ENCODE results near the gene FAM83C.
"Not testable (repeated sequence)": the region's sequence is repeated elsewhere in the genome, so short reads cannot be mapped to it uniquely, and the experiment has no call there.

The FAM83C gene

GRCh38 chr20:35317416-35318210 is 25.4 kb upstream of the FAM83C start:
- no peak for DNase-seq

GRCh38 chr20:35316086-35316485 is 23.9 kb upstream of the FAM83C start:
- no peak for DNase-seq

DNA sequence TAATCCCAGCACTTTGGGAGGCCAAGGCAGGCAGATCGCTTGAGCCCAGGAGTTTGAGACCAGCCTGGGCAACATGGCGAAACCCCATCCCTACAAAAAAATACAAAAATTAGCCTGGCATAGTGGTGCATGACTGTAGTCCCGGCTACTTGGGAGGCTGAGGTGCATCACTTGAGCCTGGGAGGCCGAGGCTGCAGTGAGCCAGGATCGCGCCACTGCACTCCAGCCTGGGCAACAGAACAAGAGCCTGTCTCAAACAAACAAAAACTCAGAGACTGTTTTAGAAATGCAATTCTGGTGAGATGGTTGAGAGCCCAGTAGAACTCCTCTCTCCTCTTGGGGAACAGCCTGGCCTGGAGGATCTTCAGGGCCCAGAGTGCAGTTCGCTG is 23.4 kb upstream of the FAM83C start:
- not testable (repeated sequence) for DNase-seq

DNA sequence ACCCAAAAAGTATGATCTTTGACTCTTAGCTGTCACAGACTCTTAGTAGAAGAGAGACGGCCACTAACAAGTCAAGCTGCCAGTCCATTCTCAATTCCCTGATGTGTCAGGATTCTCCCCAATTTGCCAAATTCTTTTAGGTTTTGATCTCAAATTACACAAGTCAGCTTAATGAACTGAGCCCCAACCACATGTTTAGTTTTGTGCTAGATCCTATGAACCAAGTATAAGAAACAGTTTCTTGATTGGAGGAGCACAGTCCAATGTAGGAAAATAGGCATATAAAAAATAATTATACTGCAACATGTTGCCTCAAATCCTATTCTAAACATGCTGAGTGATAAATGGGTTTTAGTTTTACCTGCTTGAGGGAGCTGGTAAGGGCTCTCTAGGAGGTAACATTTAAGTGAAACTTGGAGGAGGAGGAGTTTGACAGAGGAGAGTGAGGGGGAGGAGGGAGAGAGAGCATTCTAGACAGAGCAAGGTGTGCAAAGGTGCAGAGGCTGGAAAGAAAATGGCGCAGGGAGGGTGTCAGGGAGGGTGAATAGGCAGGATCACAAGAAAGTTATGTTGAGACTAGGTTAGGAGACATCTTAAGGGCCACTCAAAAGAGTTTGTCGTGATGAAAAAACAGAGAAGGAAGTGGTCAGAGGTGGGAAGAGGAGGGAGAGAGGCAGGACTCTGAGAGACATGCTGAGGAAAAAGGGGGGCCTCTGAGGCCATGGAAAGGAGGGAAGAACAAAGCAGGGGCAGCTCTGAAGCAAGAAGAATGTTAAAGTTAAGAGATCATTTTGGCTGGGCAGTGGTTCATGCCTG is 22.8 kb upstream of the FAM83C start:
- DNase-seq = no peak

- DNase-seq = peak; percentile 100
Measured at GRCh38 chr20:35312318-35312717, 20.1 kb upstream of the FAM83C start.

GRCh38 chr20:35311822-35312221 is 19.6 kb upstream of the FAM83C start:
- no peak for DNase-seq

DNA sequence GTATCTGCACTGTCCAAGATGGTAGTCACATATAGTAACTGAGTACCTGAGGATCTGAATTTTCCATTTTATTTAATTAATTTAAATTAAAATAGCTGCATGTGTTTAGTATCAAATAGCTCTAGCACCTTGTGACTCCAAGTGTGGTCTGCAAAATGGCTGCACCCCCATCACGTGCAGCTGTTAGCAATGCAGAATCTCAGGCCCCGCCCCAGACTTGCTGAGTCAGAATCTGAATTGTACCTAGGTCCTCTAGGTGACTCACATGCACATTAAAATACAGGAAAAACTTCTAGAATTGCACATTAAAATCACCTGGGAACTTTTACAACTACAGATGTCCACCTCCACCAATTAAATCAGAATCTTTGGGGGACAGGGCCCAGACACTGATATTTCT is 19.2 kb upstream of the FAM83C start:
- peak; percentile 91 to 93 for DNase-seq

GRCh38 chr20:35307666-35308653 is 15.7 kb upstream of the FAM83C start:
- peak in 1 of 2 experiments; percentile 84 for DNase-seq

GRCh38 chr20:35306931-35307517 is 14.8 kb upstream of the FAM83C start:
- peak; percentile 96 to 98 for DNase-seq

- peak; percentile 100 for DNase-seq
Measured at GRCh38 chr20:35305682-35306556, 13.7 kb upstream of the FAM83C start.

DNA sequence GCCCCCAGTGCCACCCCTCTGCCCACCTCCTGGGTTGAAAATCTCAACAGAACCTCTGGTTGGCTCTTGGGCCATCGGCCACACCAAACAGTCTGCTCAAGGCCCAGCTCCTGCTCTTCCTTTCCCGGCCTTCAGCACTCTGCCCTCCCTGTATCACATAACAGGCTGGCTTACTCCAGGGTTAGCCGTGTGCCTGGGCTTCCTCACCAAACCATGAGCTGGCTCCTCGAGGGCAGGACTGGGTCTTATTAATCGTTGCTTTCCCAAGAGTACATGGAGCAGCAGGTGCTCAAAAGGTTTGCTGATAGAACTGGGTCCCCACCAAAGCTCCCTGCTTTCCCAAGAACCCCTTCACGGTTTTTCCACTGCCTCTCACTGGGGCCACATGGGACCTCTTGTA is 12.7 kb upstream of the FAM83C start:
- DNase-seq = no peak

DNA sequence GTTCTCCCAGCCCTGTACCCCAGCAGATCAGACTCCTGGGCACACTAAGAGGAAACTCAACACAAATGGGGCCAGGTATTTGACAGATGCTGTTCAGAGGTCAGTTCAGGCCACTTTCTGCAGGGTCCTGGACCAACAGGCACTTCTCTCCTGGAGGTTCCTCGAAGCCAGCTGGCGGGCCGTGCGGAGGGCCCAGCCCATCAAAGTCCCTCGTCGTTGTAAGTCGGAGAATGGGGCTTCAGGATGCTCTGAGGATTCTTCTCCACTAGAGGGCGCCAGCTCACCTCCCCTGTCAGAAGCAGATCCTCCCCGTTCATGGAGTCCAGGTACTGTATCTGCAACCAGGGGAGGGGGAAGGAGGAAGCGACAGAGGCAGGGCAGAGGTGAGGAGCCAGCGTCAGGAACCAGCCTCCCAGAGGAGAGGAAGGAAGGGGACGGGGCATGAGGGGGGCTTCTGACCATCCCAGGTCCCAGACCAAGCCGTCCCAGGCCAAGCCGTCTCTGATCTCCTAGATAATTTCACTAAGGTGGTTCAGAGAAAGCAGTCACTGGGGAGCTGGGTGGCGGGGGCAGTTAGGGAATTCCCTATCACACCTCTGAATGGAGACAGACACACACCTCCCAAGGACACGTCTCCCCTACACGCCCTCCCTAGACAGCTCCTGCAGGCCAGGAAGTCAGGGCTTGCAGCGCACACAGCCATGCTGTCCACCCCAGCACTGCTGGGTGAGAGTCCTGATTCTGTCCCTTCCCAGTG is 11.7 kb upstream of the FAM83C start:
- DNase-seq = peak; percentile 98 to 100

- DNase-seq = no peak
Measured at GRCh38 chr20:35303382-35303734, 11.1 kb upstream of the FAM83C start.

- DNase-seq = no peak
Measured at GRCh38 chr20:35302421-35303335, 10.5 kb upstream of the FAM83C start.

- no peak for DNase-seq
Measured at GRCh38 chr20:35301426-35301825, 9.2 kb upstream of the FAM83C start.

DNA sequence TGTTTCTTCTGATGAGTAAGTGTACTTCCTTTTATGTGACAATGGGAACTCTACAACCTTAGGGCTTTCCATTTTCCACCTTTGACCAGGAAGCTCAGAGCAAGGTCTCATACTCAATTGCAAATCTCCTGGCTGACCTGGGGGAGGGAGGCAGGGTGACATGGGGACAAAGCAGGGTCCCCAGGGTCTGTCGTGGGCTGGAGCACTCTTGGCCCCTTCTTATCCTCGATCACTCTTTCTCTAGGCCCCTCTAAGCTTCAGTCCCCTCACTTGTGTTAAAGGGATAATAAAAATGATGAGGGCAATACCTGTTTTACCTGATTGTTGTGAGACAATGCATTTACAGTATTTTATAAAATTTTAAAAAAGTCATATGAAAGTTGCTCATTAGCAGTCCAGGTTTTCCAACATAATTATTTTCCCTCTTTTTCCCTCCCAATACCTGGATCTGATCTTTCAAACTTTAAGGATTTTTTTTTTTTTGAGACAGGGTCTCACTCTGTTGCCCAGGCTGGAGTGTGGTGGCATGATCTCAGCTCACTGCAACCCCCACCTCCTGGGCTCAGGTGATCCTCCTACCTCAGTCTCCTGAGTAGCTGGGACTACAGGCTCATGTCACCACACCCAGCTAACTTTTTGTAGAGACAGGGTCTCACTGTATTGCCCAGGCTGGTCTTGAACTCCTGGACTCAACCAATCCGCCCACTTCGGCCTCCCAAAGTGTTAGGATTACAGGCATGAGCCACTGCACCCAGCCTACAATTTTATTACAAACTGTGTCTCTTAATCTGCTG is 8.4 kb upstream of the FAM83C start:
- no peak for DNase-seq

- DNase-seq = no peak
Measured at GRCh38 chr20:35299780-35300179, 7.6 kb upstream of the FAM83C start.

GRCh38 chr20:35298264-35298663 is 6.0 kb upstream of the FAM83C start:
- DNase-seq = no peak

GRCh38 chr20:35297740-35298139 is 5.5 kb upstream of the FAM83C start:
- DNase-seq = no peak

Measured in SW 1271 (cell line).